GM21723 (cell line): ENCODE measurements around the gene RABEP2.
"Not testable (repeated sequence)": the region's sequence is repeated elsewhere in the genome, so short reads cannot be mapped to it uniquely, and the experiment has no call there.

Source experiments
- ATAC-seq: cut with Tn5 transposase; IDR thresholded peaks from one replicate; pipeline ENCODE4 v1.9.1; 2021; ENCODE audit warnings: mild to moderate bottlenecking, moderate library complexity; ENCODE audit not compliant: unreplicated experiment

Gene RABEP2

GRCh38 chr16:28880589-28880915 lies 44.5 kb downstream of the RABEP2 start:
- ATAC-seq = no peak

- ATAC-seq = peak; percentile 85
Observed at GRCh38 chr16:28879841-28880588, 45.0 kb downstream of the RABEP2 start.

GRCh38 chr16:28879261-28879840 lies 45.7 kb downstream of the RABEP2 start:
- ATAC-seq = peak; percentile 30

- ATAC-seq = no peak
Observed at GRCh38 chr16:28878083-28878926, 46.7 kb downstream of the RABEP2 start, which contains the start of gene ATP2A1. Gene ATP2A1, plus strand, starts transcription at chr16:28878488. Its CDS starts 184 bp downstream, at chr16:28878672.

- ATAC-seq = no peak
Observed at GRCh38 chr16:28877655-28878000, 47.4 kb downstream of the RABEP2 start.

GRCh38 chr16:28876973-28877654 lies 47.9 kb downstream of the RABEP2 start:
- ATAC-seq = no peak

- no peak for ATAC-seq
Observed at GRCh38 chr16:28876019-28876659, 48.9 kb downstream of the RABEP2 start.

- ATAC-seq = no peak
Observed at GRCh38 chr16:28875134-28876018, 49.7 kb downstream of the RABEP2 start.

- no peak for ATAC-seq
Observed at GRCh38 chr16:28874406-28874805, 50.6 kb downstream of the RABEP2 start.

GRCh38 chr16:28873543-28874201 lies 51.4 kb downstream of the RABEP2 start:
- no peak for ATAC-seq

GRCh38 chr16:28872952-28873351 lies 52.1 kb downstream of the RABEP2 start:
- no peak for ATAC-seq

- ATAC-seq = no peak
Observed at GRCh38 chr16:28869201-28869600, 55.8 kb downstream of the RABEP2 start.

GRCh38 chr16:28867646-28868045 lies 57.4 kb downstream of the RABEP2 start:
- not testable (repeated sequence) for ATAC-seq

GRCh38 chr16:28867241-28867640 lies 57.8 kb downstream of the RABEP2 start:
- no peak for ATAC-seq

- no peak for ATAC-seq
Observed at GRCh38 chr16:28866454-28866804, 58.6 kb downstream of the RABEP2 start.

- no peak for ATAC-seq
Observed at GRCh38 chr16:28865722-28866453, 59.1 kb downstream of the RABEP2 start.

- no peak for ATAC-seq
Observed at GRCh38 chr16:28865001-28865688, 59.9 kb downstream of the RABEP2 start.
